HepG2 (cell line): ENCODE data around the gene VDR. TPM values are rescaled to one million over a fixed set of nuclear protein-coding genes. Genes with fewer than 3 reads are reported as not detected.

Experiments used
- CBX2 ChIP-seq, 2 experiments: fragments of 200-600 bp in 1 of 2; sonication (generic); formaldehyde crosslinking in 1 of 2; IDR thresholded peaks; 2 replicates each; pipeline versions ENCODE4 v1.7.0 to v1.8.1; 2018 to 2022; ENCODE audit warnings: low read depth in 2 of 2, low read length in 1 of 2, mild to moderate bottlenecking in 1 of 2, missing genetic modification reagents in 1 of 2
- ESRRA ChIP-seq: sonication (generic); formaldehyde crosslinking; IDR thresholded peaks from 2 replicates; pipeline ENCODE4 v1.5.1; 2020; ENCODE audit warnings: mild to moderate bottlenecking, low read depth, missing genetic modification reagents
- HNRNPUL1 ChIP-seq: fragments of 200-400 bp; formaldehyde crosslinking; IDR thresholded peaks from 2 replicates; pipeline ENCODE4 v1.6.1; 2017; ENCODE audit warnings: low read depth, mild to moderate bottlenecking, low read length, moderate library complexity
- RFXAP ChIP-seq: sonication (generic); formaldehyde crosslinking; IDR thresholded peaks from 2 replicates; pipeline ENCODE4 v1.4.0; 2020; ENCODE audit warnings: missing genetic modification reagents, borderline replicate concordance
- RXRA ChIP-seq: sonication (generic); formaldehyde crosslinking; IDR thresholded peaks from 2 replicates; pipeline ENCODE4 v1.5.1; 2020; ENCODE audit warnings: missing genetic modification reagents
- RXRB ChIP-seq: IDR thresholded peaks from 2 replicates; pipeline ENCODE4 v1.6.1; 2016; ENCODE audit warnings: borderline replicate concordance, missing genetic modification reagents, missing compliant biosample characterization
- SRF ChIP-seq: IDR thresholded peaks from 2 replicates; pipeline ENCODE4 v1.6.1; 2011; ENCODE audit warnings: mild to moderate bottlenecking, low read depth, low read length, moderate library complexity
- TRIM22 ChIP-seq: fragments of 450-650 bp; IDR thresholded peaks from 2 replicates; pipeline ENCODE4 v1.6.1; 2017
- ZBED4 ChIP-seq: sonication (generic); formaldehyde crosslinking; IDR thresholded peaks from 2 replicates; pipeline ENCODE4 v1.4.0; 2020; ENCODE audit warnings: missing genetic modification reagents, borderline replicate concordance
- ZFP36L2 ChIP-seq: sonication (generic); formaldehyde crosslinking; IDR thresholded peaks from 2 replicates; pipeline ENCODE4 v1.4.0; 2020; ENCODE audit warnings: missing genetic modification reagents
- ZNF280B ChIP-seq: sonication (generic); formaldehyde crosslinking; IDR thresholded peaks from 2 replicates; pipeline ENCODE4 v1.5.0; 2020; ENCODE audit warnings: missing genetic modification reagents, mild to moderate bottlenecking, borderline replicate concordance
- ZNF318 ChIP-seq: sonication (generic); formaldehyde crosslinking; IDR thresholded peaks from 2 replicates; pipeline ENCODE4 v1.4.0; 2020; ENCODE audit warnings: mild to moderate bottlenecking, missing genetic modification reagents
- ZNF619 ChIP-seq: sonication (generic); formaldehyde crosslinking; IDR thresholded peaks from 2 replicates; pipeline ENCODE4 v1.4.0; 2020; ENCODE audit warnings: mild to moderate bottlenecking, missing genetic modification reagents
- ZNF75D ChIP-seq: sonication (generic); formaldehyde crosslinking; IDR thresholded peaks from 2 replicates; pipeline ENCODE4 v1.8.1; 2023; ENCODE audit warnings: missing genetic modification reagents, mild to moderate bottlenecking, borderline replicate concordance
- polyA plus RNA-seq, 8 experiments: library from polyadenylated mRNA; depleted of rRNA in 3 of 8; stranded (reverse) in 7 of 8; unstranded in 1 of 8; fragments of >200 nt; fragmentation: Illumina TruSeq in 4 of 8; extraction: Trizol in 4 of 8; gene quantifications; 2 replicates each; pipeline versions ENCODE4 v1.2.1 to v1.2.3, GENCODE V29; 2011 to 2016; ENCODE audit warnings: low read depth in 4 of 8, missing spikeins in 1 of 8, mixed read lengths in 1 of 8; ENCODE audit not compliant: insufficient read depth in 1 of 8
- total RNA-seq, 5 experiments: library from RNA; depleted of rRNA; stranded (reverse); fragments of >200 nt; fragmentation: Illumina TruSeq; extraction: Trizol; gene quantifications; 2 replicates each; pipeline ENCODE4 v1.2.3, GENCODE V29; 2016; ENCODE audit warnings: low read depth in 1 of 5

The VDR gene
- total and polyA plus RNA-seq, 2 of the 13 experiments (the other 11 are each of a cell fraction or from before 2014, with no cell fraction given): 0.08 to 0.33 TPM

GRCh38 chr12:47855502-47855901 lies 49.3 kb downstream of the VDR start (continued):
- TF ChIP-seq ZBED4 (CRISPR knock-in tag) (no peak), ESRRA (no peak), ZFP36L2 (CRISPR knock-in tag) (no peak), RXRA (CRISPR knock-in tag) (peak; percentile 41; the same call in 1 of the 2 replicates), SRF (no peak), HNRNPUL1 (no peak), ZNF619 (CRISPR knock-in tag) (no peak), ZNF75D (CRISPR knock-in tag) (no peak), RFXAP (CRISPR knock-in tag) (no peak), ZNF318 (CRISPR knock-in tag) (no peak), TRIM22 (no peak), ZNF280B (CRISPR knock-in tag) (no peak), CBX2 (IDR thresholded peaks at IDR 0.05; ENCODE audit: low read depth, low read length) (no peak), CBX2 (CRISPR knock-in tag; IDR thresholded peaks at IDR 0.05; ENCODE audit: low read depth) (no peak), RXRB (CRISPR knock-in tag) (peak; percentile 30; the same call in 1 of the 2 replicates)
